SK-N-MC (cell line): Measurements from ENCODE around the gene VAV3.
"Not testable (repeated sequence)": the region's sequence is repeated elsewhere in the genome, so short reads cannot be mapped to it uniquely, and the experiment has no call there.

Experiments used
- DNase-seq: peaks from one replicate; pipeline ENCODE4 v3.0.0-alpha.2; 2011; ENCODE audit warnings: low read depth, low spot score
- H3K27ac ChIP-seq: fragments of 200-600 bp; sonication (generic); 2 replicates; pipeline ENCODE4 v1.5.1; 2016; ENCODE audit warnings: mixed run types
- H3K36me3 ChIP-seq: fragments of 200-600 bp; sonication (generic); 2 replicates; pipeline ENCODE4 v1.6.1; 2017; ENCODE audit warnings: antibody characterized with exemption, low read length, mixed read lengths; ENCODE audit not compliant: insufficient read depth
- H3K4me3 ChIP-seq: fragments of 200-600 bp; sonication (generic); 2 replicates; pipeline ENCODE4 v1.5.1; 2016
- H3K9ac ChIP-seq: fragments of 200-600 bp; sonication (generic); 2 replicates; pipeline ENCODE4 v1.8.0; 2017; ENCODE audit warnings: mixed run types, mixed read lengths; ENCODE audit not compliant: insufficient read length
- H3K9me3 ChIP-seq: fragments of 200-600 bp; sonication (generic); 2 replicates; pipeline ENCODE4 v1.6.1; 2017; ENCODE audit warnings: low read depth, mild to moderate bottlenecking, antibody characterized with exemption, low read length, moderate library complexity, mixed read lengths
- EZH2 ChIP-seq: fragments of 200-600 bp; sonication (generic); IDR thresholded peaks from one replicate; pipeline ENCODE4 v1.6.1; 2017; ENCODE audit warnings: antibody characterized with exemption
- FOXP2 ChIP-seq: optimal IDR thresholded peaks from 2 replicates; pipeline ENCODE3; 2011; ENCODE audit warnings: mild to moderate bottlenecking, moderate library complexity; ENCODE audit not compliant: insufficient read depth; ENCODE audit errors: extremely low read length, control extremely low read depth
- POLR2AphosphoS5 ChIP-seq: IDR thresholded peaks from 2 replicates; pipeline ENCODE4 v1.6.1; 2012; ENCODE audit warnings: mild to moderate bottlenecking, low read depth, low read length, borderline replicate concordance

The VAV3 gene

DNA sequence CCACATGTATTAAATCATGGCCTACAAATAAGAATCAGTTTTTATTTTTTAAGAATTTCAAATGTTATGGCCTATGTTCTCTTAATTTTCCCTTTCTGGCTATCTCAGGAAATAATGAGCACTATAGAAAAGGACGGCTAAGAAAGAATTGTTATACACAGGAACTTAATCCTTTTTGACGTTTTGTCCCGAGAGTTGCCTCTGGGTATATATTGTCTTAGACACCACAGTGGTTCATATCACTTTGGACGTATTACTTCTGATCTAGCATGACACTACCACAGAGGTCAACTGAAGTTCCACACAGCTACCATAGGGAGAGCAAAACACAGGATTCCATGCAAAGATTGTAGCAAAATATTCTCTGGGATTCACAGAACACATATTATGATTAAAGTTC, 307.6 kb downstream of the VAV3 start:
- Histone ChIP-seq H3K27ac (no peak overlapping the region), H3K9me3 (no peaks in the 10 kb centered on the region), H3K9ac (no peak overlapping the region), H3K36me3 (no peaks in the 10 kb centered on the region), H3K4me3 (no peak overlapping the region)
- TF ChIP-seq POLR2AphosphoS5 (no peak), EZH2 (no peak), FOXP2 (no peak)
- no peak for DNase-seq

GRCh38 chr1:107653765-107654164, 311.2 kb downstream of the VAV3 start:
- H3K36me3 ChIP-seq, result no peaks in the 10 kb centered on the region
- DNase-seq, result no peak
- H3K9me3 ChIP-seq, result no peaks in the 10 kb centered on the region
- H3K9ac ChIP-seq, result no peak overlapping the region
- no peak for TF ChIP-seq POLR2AphosphoS5
- no peak for TF ChIP-seq EZH2
- no peak for TF ChIP-seq FOXP2
- peak overlapping the region; percentile 82 for H3K27ac ChIP-seq
- no peak overlapping the region; the same call in 1 of the 2 replicates for H3K4me3 ChIP-seq

GRCh38 chr1:107653005-107653404, 312.0 kb downstream of the VAV3 start:
- TF ChIP-seq FOXP2 (no peak), POLR2AphosphoS5 (no peak), EZH2 (no peak)
- peak overlapping the region; percentile 27 for H3K4me3 ChIP-seq
- DNase-seq, result no peak

DNA sequence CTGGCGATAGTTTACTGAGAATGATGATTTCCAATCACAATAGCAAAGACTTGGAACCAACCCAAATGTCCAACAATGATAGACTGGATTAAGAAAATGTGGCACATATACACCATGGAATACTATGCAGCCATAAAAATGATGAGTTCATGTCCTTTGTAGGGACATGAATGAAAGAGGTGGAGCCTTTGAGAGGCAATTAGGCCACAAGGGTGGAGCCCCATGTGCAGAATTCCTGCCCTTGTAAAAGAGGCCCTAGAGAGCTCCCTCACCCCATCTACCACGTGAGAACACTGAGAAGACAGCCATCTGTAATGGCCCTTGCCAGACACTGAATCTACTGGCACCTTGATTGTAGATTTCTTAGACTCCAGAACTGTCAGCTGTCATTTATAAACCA, 314.2 kb downstream of the VAV3 start:
- H3K9ac ChIP-seq, H3K4me3 ChIP-seq, DNase-seq: not testable (repeated sequence)

More at GRCh38 chr1:107653005-107653404, 312.0 kb downstream of the VAV3 start:
- peak overlapping the region; percentile 82 for H3K27ac ChIP-seq
- H3K9ac ChIP-seq, result no peak overlapping the region
- no peaks in the 10 kb centered on the region for H3K9me3 ChIP-seq
- H3K36me3 ChIP-seq, result no peaks in the 10 kb centered on the region

DNA sequence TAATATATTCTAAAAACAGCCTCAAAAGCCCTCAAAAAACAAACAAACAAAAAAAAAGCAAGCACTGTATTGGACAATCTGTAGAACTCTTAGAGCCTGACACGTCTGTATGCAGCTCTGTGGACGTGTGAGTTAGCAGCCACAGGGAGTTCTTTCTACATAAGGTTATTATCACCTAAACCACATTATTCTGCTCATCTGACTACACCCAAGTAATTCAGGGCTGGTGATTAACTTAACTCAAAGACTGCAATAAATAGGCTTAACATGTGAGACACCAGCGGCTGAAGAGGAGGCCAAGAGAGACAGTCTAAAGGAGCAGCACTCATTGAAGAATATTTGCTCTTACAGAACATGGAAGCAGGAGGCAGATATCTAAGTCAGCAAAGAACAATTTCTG, 316.0 kb downstream of the VAV3 start:
- no peak overlapping the region for H3K27ac ChIP-seq
- H3K9me3 ChIP-seq, result no peaks in the 10 kb centered on the region
- TF ChIP-seq POLR2AphosphoS5 (no peak), FOXP2 (no peak), EZH2 (no peak)
- H3K4me3 ChIP-seq, result no peak overlapping the region
- H3K36me3 ChIP-seq, result no peaks in the 10 kb centered on the region
- DNase-seq, result no peak
- H3K9ac ChIP-seq, result no peak overlapping the region

More for the DNA sequence above, 314.2 kb downstream of the VAV3 start:
- H3K36me3 ChIP-seq, H3K9me3 ChIP-seq, H3K27ac ChIP-seq: not testable (repeated sequence)

- H3K9me3 ChIP-seq, result no peaks in the 10 kb centered on the region
- H3K36me3 ChIP-seq, result no peaks in the 10 kb centered on the region
- no peak overlapping the region for H3K27ac ChIP-seq
- DNase-seq, result no peak
- no peak overlapping the region for H3K9ac ChIP-seq
- H3K4me3 ChIP-seq, result no peak overlapping the region
- TF ChIP-seq POLR2AphosphoS5 (no peak), FOXP2 (no peak), EZH2 (no peak)
Measured at GRCh38 chr1:107648071-107648470, 316.9 kb downstream of the VAV3 start.

GRCh38 chr1:107647012-107647411, 318.0 kb downstream of the VAV3 start:
- no peak for DNase-seq
- no peaks in the 10 kb centered on the region for H3K9me3 ChIP-seq
- no peak for TF ChIP-seq FOXP2
- no peak for TF ChIP-seq POLR2AphosphoS5
- no peak for TF ChIP-seq EZH2
- H3K9ac ChIP-seq, result no peak overlapping the region
- H3K27ac ChIP-seq, result no peak overlapping the region
- H3K4me3 ChIP-seq, result no peak overlapping the region
- H3K36me3 ChIP-seq, result no peaks in the 10 kb centered on the region

- peak; percentile 46 for TF ChIP-seq FOXP2
- no peak for TF ChIP-seq POLR2AphosphoS5
- TF ChIP-seq EZH2, result no peak
Measured at GRCh38 chr1:107643766-107644165, 321.2 kb downstream of the VAV3 start.

DNA sequence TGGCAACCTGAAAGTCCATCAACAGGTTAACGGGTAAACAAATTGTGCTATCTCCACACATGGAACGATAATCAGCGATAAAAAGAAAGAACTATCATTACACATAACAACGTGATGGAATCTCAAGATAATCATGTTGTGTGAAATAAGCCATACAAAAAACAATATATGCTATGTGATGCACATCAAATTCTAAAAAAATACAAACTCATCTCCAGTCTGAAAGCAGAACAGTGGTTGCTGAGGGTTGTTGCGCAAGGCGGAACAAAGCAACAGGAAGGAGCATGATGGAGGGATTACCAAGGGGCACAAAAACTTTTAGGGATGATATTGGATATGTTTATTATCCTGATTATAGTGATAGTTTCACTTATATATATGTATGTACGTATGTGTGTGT, 324.8 kb downstream of the VAV3 start:
- Histone ChIP-seq H3K4me3 (no peak overlapping the region), H3K9me3 (no peaks in the 10 kb centered on the region), H3K27ac (no peak overlapping the region), H3K36me3 (no peaks in the 10 kb centered on the region), H3K9ac (no peak overlapping the region)
- no peak for DNase-seq
- TF ChIP-seq FOXP2, result no peak
- no peak for TF ChIP-seq EZH2
- TF ChIP-seq POLR2AphosphoS5, result no peak

More at GRCh38 chr1:107643766-107644165, 321.2 kb downstream of the VAV3 start:
- no peak overlapping the region for H3K9ac ChIP-seq
- H3K27ac ChIP-seq, result no peak overlapping the region
- no peaks in the 10 kb centered on the region for H3K36me3 ChIP-seq
- no peak overlapping the region for H3K4me3 ChIP-seq
- H3K9me3 ChIP-seq, result no peaks in the 10 kb centered on the region
- DNase-seq, result no peak
